Pancreas (tissue), 10 donors: ENCODE measurements around the gene TGIF2. TPM values are rescaled to one million over a fixed set of nuclear protein-coding genes. Genes with fewer than 3 reads are reported as not detected.

Experiments
- ATAC-seq, 4 donors: fragments of 200-7000 bp; cut with Tn5 transposase; one replicate each; pipeline versions ENCODE4 v1.8.0 to v1.9.1; 2020; ENCODE audit warnings: mild to moderate bottlenecking in 4 of 4, moderate library complexity in 4 of 4
- DNase-seq, 6 donors: peaks; one replicate each; pipeline ENCODE4 v3.0.0-alpha.2; 2020
- FAIRE-seq: peaks from 2 replicates; lab custom pipeline; 2012; peaks lifted over from hg19 to GRCh38; lab: Jason Lieb, UNC
- H3K27ac ChIP-seq, 4 donors: fragments of 200-600 bp; sonication (generic); 1 replicate in 3 of 4; 2 replicates in 1 of 4; pipeline versions ENCODE4 v1.5.0 to v1.8.0; 2020
- H3K27me3 ChIP-seq, 4 donors: fragments of 200-600 bp; one replicate each; pipeline ENCODE4 v1.8.0; 2021
- H3K36me3 ChIP-seq, 3 donors: fragments of 200-600 bp; sonication (generic) in 1 of 3; one replicate each; pipeline versions ENCODE4 v1.5.0 to v1.8.0; 2020 to 2021
- H3K4me1 ChIP-seq, 3 donors: fragments of 200-600 bp; one replicate each; pipeline ENCODE4 v1.8.0; 2021
- H3K4me3 ChIP-seq, 4 donors: fragments of 200-600 bp; sonication (generic) in 2 of 4; one replicate each; pipeline versions ENCODE4 v1.5.0 to v1.8.0; 2020 to 2021
- H3K9me3 ChIP-seq, 4 donors: fragments of 200-600 bp; one replicate each; pipeline ENCODE4 v1.8.0; 2021
- WGBS, 2 donors: extraction: QIAGEN DNeasy Blood & Tissue Kit; methylation state at CpG; one replicate each; pipeline ENCODE4 v1.1.7; 2013; 5-methylcytosine and 5-hydroxymethylcytosine counted together
- intact Hi-C, 3 donors: fragments of 100-400 bp; cut with DNase I; formaldehyde crosslinking; loops; one replicate each; pipeline versions ENCODE4 v1.11.1 to v1.14.2; 2022
- polyA plus RNA-seq, 2 donors: library from polyadenylated mRNA; stranded (reverse); fragments of 200-250 nt; gene quantifications; one replicate each; pipeline ENCODE4 v1.2.3, GENCODE V29; 2013
- total RNA-seq, 6 donors: library from RNA; stranded (reverse); fragmentation: NEBNext Ultra II Directional in 4 of 6; extraction: Animal tissue kit (Norgen Biotek cat#: 25700) in 4 of 6; gene quantifications; one replicate each; pipeline versions ENCODE4 v1.2.1 to v1.2.4, GENCODE V29; 2021 to 2023
- TF ChIP-seq, protein P1 (sequence below), 4 donors: fragments of 200-600 bp; sonication (generic) in 3 of 4; IDR thresholded peaks; one replicate each; pipeline versions ENCODE4 v1.5.0 to v1.8.0; 2021; ENCODE audit warnings: antibody characterized with exemption in 4 of 4
- donor health status: healthy with polysubstance abuse.
- donor health status: DM: no; HTN: no; CAD: no; lungs with moderate emphysema.
- donor health status: DM: no; HTN: no; CAD: no.
- donor health status: control.
- donor health status: control.
- donor health status: Bipolar disorder and iron deficiency.
- donor health status: DM: yes; HTN: yes; CAD: no.
- donor health status: DM: no; HTN: no; CAD: no.
- donor health status: DM: no; HTN: no; CAD: no.
- donor health status: DM: yes; HTN: yes; CAD: no.

The TGIF2 gene
- total and polyA plus RNA-seq, 8 donors, result 5.7 to 18.9 (median 12.8) TPM

DNA sequence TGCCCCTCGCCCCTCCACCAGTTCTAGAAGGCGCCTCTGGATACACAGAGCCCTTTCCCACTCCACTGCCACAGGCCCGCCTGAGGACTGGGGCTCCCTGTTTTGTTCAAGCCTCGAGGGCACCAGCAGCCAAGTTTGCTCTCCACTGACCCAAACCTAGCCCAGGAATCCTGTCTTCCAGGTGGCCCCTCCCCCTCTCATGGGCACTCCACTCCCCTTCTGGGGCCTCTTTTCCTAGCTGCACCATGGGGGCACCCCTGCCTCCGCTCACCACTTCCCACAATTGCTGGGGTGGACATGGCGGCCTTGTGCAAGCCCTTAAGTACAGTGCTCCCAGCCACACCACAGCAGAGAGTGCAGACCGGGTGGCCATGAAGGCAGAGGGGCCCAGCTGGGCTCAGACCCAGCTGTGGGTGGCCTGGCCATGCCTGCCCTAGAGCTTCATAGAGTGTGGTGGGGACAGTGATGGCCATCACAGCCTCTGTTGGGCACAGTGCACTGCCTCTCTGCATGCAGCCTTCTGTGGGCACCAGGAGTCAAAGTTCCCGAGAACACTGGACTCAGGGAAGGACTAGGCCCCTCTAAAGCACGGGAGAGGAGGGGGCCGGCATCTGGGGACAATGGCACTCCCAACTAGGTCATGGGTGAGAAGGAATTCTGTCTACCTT lies 30.7 kb upstream of the TGIF2 start:
- TF ChIP-seq, protein P1, sequence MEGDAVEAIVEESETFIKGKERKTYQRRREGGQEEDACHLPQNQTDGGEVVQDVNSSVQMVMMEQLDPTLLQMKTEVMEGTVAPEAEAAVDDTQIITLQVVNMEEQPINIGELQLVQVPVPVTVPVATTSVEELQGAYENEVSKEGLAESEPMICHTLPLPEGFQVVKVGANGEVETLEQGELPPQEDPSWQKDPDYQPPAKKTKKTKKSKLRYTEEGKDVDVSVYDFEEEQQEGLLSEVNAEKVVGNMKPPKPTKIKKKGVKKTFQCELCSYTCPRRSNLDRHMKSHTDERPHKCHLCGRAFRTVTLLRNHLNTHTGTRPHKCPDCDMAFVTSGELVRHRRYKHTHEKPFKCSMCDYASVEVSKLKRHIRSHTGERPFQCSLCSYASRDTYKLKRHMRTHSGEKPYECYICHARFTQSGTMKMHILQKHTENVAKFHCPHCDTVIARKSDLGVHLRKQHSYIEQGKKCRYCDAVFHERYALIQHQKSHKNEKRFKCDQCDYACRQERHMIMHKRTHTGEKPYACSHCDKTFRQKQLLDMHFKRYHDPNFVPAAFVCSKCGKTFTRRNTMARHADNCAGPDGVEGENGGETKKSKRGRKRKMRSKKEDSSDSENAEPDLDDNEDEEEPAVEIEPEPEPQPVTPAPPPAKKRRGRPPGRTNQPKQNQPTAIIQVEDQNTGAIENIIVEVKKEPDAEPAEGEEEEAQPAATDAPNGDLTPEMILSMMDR (IDR thresholded peaks at IDR 0.05), result no peak
- H3K4me1 ChIP-seq, result no peaks in the 10 kb centered on the region
- DNase-seq (peak in 1 of 6 donors; percentile 41), ATAC-seq (no peak), FAIRE-seq (no peak)
- no peaks in the 10 kb centered on the region for H3K27me3 ChIP-seq
- H3K9me3 ChIP-seq, result no peaks in the 10 kb centered on the region
- intact Hi-C loops, result no loop called here
- H3K27ac ChIP-seq, result peak overlapping the region in 1 of 4 donors; percentile 19
- no peaks in the 10 kb centered on the region for H3K36me3 ChIP-seq
- WGBS, 2 donors, result 89 to 91% methylated on average over 10 of the region's 10 CpGs
- peak overlapping the region in 1 of 4 donors; percentile 35 for H3K4me3 ChIP-seq

DNA sequence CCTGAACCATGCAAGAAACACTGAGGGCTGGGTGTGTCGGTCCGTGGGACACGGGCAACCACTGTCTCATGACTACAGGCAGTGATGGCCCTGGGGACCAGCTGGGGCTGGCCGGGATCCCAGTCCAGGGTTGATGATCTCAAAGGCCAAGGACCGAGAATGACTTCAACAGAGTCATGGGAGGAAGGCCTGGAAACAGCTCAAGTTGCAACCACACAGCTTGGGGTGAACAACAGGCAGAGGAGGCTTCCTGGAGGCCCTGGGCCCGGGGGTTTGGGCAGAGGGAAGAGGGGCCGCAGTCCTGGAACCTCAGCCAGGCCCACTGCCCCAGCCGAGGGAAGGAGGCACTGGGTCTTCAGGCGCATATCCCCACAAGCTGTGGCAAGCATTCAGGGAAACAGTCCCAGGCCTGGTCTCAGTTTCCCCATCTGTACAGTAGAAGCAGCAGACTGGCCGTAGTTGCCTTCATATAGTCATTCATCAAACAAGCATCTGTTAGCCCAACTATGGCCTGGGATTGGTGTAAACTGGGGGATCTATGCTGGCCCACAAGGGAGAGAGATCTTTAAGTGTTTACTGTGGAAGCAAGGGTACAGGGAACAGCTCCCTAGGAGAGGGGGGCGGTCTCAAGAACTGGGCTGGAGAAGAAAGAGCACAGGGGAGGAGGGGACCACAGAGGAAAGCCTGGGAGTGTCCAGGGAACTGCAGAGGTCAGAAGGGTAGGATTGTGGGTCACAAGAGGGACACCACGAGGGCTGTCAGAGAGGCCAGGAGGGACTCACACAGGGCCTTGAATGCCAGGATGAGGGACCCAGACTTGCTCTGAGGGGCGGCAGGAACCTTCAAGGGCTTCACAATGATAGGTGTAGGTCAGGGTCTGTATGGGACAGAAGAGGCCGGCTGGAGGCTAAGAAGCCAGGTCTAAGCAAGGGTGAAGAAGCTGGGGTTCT lies 29.9 kb upstream of the TGIF2 start:
- no peak overlapping the region for H3K27ac ChIP-seq
- intact Hi-C loops, result no loop called here
- no peaks in the 10 kb centered on the region for H3K4me1 ChIP-seq
- WGBS, 2 donors, result 78 to 81% methylated on average over 13 to 14 of the region's 14 CpGs
- ATAC-seq (peak in 3 of 4 donors; percentile 15 to 45 (median 19)), FAIRE-seq (no peak), DNase-seq (peak in 2 of 6 donors; percentile 39 to 52)
- H3K36me3 ChIP-seq, result no peaks in the 10 kb centered on the region
- H3K9me3 ChIP-seq, result no peaks in the 10 kb centered on the region
- TF ChIP-seq, protein P1 (IDR thresholded peaks at IDR 0.05), result no peak
- no peak overlapping the region for H3K4me3 ChIP-seq
- H3K27me3 ChIP-seq, result no peaks in the 10 kb centered on the region

DNA sequence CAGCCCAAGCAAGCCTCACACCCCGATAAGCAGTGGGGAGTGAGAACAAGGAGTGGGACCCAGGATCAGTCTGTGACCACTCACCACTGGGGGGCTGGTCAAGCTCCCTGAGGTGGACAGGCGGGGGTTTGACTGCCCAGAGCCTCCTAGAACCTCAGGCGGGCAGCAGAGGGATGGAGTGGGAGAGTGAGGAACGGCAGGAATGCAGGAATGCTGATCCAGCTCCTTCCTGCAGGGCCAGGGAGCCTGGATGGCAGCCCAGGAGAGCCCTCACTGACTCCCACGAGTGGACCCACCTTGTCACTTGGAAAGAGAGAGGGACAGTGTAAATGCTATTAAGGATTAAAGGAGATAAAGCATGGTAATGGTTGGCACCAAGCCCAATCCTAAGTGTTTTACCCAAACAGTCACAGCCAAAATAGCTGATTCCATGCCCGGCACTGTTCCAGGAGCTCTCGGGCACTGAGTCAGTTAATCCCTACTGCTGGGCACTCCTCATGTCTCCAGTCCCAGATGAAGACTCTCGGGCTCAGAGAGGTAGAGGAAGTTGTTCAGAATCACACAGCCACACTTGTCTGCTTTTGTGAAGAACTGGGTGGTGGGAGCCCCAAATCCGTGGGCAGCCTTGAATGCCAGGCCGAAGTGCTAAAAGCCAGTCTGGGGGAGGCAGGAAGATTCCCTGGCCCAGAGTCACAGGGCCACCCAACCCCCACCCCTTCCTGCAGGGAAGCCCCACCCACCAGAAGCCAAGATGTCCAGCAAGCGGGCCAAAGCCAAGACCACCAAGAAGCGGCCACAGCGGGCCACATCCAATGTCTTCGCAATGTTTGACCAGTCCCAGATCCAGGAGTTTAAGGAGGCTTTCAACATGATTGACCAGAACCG lies 29.0 kb upstream of the TGIF2 start:
- peak in 1 of 4 donors; percentile 19 for ATAC-seq
- TF ChIP-seq, protein P1 (IDR thresholded peaks at IDR 0.05), result no peak
- H3K36me3 ChIP-seq, result no peaks in the 10 kb centered on the region
- no peak overlapping the region for H3K27ac ChIP-seq
- WGBS, 2 donors, result 70 to 74% methylated on average over 15 of the region's 15 CpGs
- intact Hi-C loops, result no loop called here
- H3K4me3 ChIP-seq, result no peak overlapping the region
- H3K27me3 ChIP-seq, result no peaks in the 10 kb centered on the region
- no peaks in the 10 kb centered on the region for H3K9me3 ChIP-seq
- H3K4me1 ChIP-seq, result no peaks in the 10 kb centered on the region
- FAIRE-seq, result no peak
- peak in 2 of 6 donors; percentile 40 for DNase-seq

DNA sequence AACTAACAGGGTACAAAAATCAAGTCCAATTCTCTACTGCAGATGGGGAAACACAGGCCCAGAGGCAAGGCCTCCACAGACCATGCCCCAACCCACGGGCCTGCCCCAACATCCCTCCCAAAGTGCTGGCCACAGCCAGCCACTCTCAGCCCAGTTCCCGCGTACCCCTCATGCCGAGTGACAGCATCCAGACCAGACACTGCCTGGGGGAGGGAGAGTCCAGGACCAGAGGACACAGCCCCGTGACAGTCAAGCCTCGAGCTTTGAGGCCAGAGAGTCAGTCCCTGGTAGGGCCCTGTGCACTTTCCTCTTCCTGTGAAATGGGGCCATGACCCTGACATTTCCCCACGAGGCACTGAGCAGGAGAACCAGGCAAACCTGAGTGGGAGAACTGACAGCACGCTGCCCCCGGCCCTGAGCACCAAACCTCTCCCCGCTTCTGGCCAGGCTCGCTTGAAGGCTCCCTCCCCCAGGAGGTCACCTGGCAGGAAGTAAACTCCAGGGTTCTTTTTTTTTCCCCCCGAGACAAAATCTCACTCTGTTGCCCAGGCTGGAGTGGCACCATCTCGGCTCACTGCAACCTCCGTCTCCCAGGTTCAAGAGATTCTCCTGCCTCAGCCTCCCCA lies 27.2 kb upstream of the TGIF2 start:
- FAIRE-seq, result no peak
- H3K4me3 ChIP-seq, result no peak overlapping the region
- intact Hi-C loops, result no loop called here
- no peaks in the 10 kb centered on the region for H3K27me3 ChIP-seq
- ATAC-seq, result no peak
- TF ChIP-seq, protein P1 (IDR thresholded peaks at IDR 0.05), result no peak
- H3K9me3 ChIP-seq, result no peaks in the 10 kb centered on the region
- no peaks in the 10 kb centered on the region for H3K4me1 ChIP-seq
- WGBS, 2 donors, result 82 to 86% methylated on average over 14 of the region's 14 CpGs
- H3K36me3 ChIP-seq, result no peaks in the 10 kb centered on the region
- no peak overlapping the region for H3K27ac ChIP-seq
- DNase-seq, result peak in 1 of 6 donors; percentile 33
